Measurements from ENCODE around the gene FHOD3. TPM values are rescaled to one million over a fixed set of nuclear protein-coding genes. Genes with fewer than 3 reads are reported as not detected.

The FHOD3 gene
- total RNA-seq, 1 donor from 2014 or later, result 5.6 TPM

DNA sequence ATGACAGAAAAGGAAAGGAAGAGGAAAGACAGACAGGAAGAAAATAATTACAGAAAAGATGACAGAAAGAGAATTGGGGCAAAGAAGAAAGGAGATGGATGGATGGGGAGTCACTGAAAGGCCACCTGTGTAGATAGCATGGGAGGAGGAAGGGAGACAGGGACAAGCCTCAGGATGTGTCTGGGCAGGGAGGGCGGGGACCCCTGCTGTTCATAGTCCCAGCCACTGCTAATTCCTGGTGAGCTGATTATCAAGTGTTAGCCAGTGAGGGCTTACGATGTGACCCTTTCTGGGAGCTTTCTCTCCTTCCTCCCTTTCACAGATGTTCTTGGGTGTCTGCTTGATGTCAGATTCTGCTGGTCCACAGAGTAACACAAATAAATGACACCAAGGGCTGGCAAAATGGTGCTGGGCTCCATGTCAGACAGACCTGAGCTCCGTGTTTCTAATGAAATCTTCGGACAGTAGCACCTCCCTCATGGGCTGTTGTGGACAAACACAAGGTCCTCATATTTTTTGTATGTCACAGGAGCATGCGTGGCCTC lies 13.6 kb downstream of the FHOD3 start:
- Histone ChIP-seq H3K4me3 (no peak overlapping the region), H3K27me3 (no peaks in the 10 kb centered on the region), H3K9me3 (no peaks in the 10 kb centered on the region), H3K27ac (no peak overlapping the region), H3K36me3 (no peaks in the 10 kb centered on the region), H3K4me1 (no peaks in the 10 kb centered on the region)
- intact Hi-C loops (cut with DNase I), result no loop called here
- peak; percentile 22 to 71 for DNase-seq (ENCODE audit: extremely low spot score in 2 of 2)
- TF ChIP-seq, protein P1, sequence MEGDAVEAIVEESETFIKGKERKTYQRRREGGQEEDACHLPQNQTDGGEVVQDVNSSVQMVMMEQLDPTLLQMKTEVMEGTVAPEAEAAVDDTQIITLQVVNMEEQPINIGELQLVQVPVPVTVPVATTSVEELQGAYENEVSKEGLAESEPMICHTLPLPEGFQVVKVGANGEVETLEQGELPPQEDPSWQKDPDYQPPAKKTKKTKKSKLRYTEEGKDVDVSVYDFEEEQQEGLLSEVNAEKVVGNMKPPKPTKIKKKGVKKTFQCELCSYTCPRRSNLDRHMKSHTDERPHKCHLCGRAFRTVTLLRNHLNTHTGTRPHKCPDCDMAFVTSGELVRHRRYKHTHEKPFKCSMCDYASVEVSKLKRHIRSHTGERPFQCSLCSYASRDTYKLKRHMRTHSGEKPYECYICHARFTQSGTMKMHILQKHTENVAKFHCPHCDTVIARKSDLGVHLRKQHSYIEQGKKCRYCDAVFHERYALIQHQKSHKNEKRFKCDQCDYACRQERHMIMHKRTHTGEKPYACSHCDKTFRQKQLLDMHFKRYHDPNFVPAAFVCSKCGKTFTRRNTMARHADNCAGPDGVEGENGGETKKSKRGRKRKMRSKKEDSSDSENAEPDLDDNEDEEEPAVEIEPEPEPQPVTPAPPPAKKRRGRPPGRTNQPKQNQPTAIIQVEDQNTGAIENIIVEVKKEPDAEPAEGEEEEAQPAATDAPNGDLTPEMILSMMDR (IDR thresholded peaks at IDR 0.05), result no peak
- no peak for TF ChIP-seq POLR2AphosphoS5 (IDR thresholded peaks at IDR 0.05; ENCODE audit: insufficient read depth in 1 of 2, low read depth in 1 of 2)
- no peak for TF ChIP-seq POLR2A (IDR thresholded peaks at IDR 0.05)

DNA sequence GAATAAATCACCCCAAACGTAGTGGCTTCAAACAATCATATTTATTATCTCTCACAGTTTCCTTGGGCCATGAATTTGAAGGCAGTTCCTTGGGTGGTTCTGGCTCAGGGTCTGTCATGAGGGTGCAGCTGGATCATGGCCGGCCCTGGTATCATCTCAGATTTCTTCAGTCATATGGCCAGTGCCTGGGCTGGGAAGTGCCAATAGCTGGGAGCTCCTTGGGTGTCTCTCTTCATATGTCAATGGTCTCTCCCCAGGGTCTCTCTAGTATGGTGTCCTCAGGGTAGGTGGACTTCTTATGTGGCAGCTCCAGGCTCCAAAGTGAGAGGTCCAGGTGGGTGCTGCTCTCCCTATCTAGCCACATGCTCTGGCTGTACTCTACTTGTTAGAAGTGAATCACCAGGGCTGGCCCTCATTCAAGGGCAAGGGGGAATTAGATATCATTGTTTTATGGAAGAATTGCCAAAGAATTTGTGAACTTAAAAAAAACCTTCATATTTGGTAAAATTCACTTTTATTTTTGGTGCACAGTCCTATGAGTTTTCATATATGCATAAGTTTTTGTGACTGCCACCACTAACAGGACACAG lies 15.4 kb downstream of the FHOD3 start:
- H3K27me3 ChIP-seq, result no peaks in the 10 kb centered on the region
- H3K36me3 ChIP-seq, result no peaks in the 10 kb centered on the region
- TF ChIP-seq POLR2AphosphoS5 (IDR thresholded peaks at IDR 0.05; ENCODE audit: insufficient read depth in 1 of 2, low read depth in 1 of 2) (no peak), POLR2A (IDR thresholded peaks at IDR 0.05) (no peak)
- TF ChIP-seq, protein P1 (IDR thresholded peaks at IDR 0.05), result no peak
- peak; percentile 37 to 76 for DNase-seq (ENCODE audit: extremely low spot score in 2 of 2)
- H3K27ac ChIP-seq, result no peak overlapping the region
- intact Hi-C loops (cut with DNase I), result no loop called here
- H3K4me1 ChIP-seq, result no peaks in the 10 kb centered on the region
- no peaks in the 10 kb centered on the region for H3K9me3 ChIP-seq
- H3K4me3 ChIP-seq, result no peak overlapping the region

DNA sequence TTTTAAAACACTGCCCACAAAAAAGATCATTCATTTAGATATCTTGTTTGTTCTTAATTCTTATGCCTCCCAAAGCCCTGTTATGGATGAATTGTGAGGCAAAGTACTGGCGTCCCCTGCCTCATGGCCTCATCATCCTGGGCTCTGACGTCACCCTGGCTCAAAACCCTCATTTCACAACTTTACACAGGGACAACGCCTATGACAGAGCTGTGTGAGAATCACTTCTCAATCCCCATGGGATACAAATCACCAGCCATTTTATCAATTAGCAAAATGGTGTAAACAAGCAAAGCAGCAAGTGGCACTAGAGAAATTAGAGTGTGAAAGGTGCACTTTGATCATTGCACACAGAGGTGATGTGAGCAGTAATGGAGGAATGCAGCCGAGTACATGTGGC lies 16.6 kb downstream of the FHOD3 start:
- TF ChIP-seq POLR2A (IDR thresholded peaks at IDR 0.05) (no peak), POLR2AphosphoS5 (IDR thresholded peaks at IDR 0.05; ENCODE audit: insufficient read depth in 1 of 2, low read depth in 1 of 2) (no peak)
- TF ChIP-seq, protein P1 (IDR thresholded peaks at IDR 0.05), result no peak
- intact Hi-C loops (cut with DNase I), result no loop called here
- peak; percentile 67 to 80 for DNase-seq (ENCODE audit: extremely low spot score in 2 of 2)

DNA sequence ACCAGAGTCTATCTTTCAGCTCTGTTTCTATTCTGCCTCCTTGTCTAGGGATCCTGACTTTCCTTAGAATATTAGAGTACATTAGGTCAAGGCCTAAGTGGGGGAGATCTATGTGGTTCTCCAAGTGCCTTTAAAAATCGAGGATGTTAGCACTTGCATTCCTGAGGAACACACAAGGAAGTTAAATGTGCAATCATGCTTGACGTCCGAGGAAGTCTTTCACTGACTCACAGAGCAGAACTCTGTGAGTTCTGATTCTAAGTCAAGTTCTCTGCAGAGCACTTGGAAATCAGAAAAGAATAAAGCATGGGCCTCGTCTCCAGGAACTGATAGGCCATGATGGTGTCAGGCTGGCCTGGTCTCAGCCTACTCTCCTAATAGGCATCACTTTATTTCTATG lies 17.2 kb downstream of the FHOD3 start:
- H3K36me3 ChIP-seq, result no peaks in the 10 kb centered on the region
- no peak overlapping the region for H3K4me3 ChIP-seq
- H3K27me3 ChIP-seq, result no peaks in the 10 kb centered on the region
- DNase-seq (ENCODE audit: extremely low spot score in 2 of 2), result peak in 1 of 2 donors; percentile 70
- H3K9me3 ChIP-seq, result no peaks in the 10 kb centered on the region
- intact Hi-C loops (cut with DNase I), result no loop called here
- H3K27ac ChIP-seq, result no peak overlapping the region
- H3K4me1 ChIP-seq, result no peaks in the 10 kb centered on the region
- TF ChIP-seq POLR2A (IDR thresholded peaks at IDR 0.05) (no peak), POLR2AphosphoS5 (IDR thresholded peaks at IDR 0.05; ENCODE audit: insufficient read depth in 1 of 2, low read depth in 1 of 2) (no peak)
- TF ChIP-seq, protein P1 (IDR thresholded peaks at IDR 0.05), result no peak

More for the DNA sequence above, 16.6 kb downstream of the FHOD3 start:
- no peak overlapping the region for H3K27ac ChIP-seq
- no peaks in the 10 kb centered on the region for H3K27me3 ChIP-seq
- no peaks in the 10 kb centered on the region for H3K36me3 ChIP-seq
- H3K4me1 ChIP-seq, result no peaks in the 10 kb centered on the region
- H3K9me3 ChIP-seq, result no peaks in the 10 kb centered on the region
- no peak overlapping the region for H3K4me3 ChIP-seq

DNA sequence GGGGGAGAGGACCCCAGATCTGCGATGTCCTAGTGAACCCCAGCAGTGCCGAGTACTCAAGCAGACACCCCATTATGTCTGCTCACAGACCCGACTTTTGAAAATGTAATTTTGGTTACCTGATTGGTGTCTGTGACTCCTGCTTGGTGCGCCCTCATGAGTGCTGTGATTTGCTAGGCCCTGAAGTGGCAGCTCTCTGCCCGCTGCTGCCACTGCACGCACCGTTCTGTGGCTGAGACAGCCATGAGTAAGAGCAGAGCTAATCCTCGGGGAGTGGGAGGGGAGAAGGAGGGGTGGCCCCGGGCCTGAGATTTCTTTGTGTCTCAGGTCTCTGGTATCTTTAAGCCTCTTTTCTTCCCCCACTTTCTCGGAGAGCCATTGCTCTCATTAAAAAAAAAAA lies 18.2 kb downstream of the FHOD3 start:
- no peak overlapping the region for H3K27ac ChIP-seq
- no peaks in the 10 kb centered on the region for H3K36me3 ChIP-seq
- no peak overlapping the region for H3K4me3 ChIP-seq
- H3K4me1 ChIP-seq, result no peaks in the 10 kb centered on the region
- no peak for TF ChIP-seq POLR2A (IDR thresholded peaks at IDR 0.05)
- no peak for TF ChIP-seq POLR2AphosphoS5 (IDR thresholded peaks at IDR 0.05; ENCODE audit: insufficient read depth in 1 of 2, low read depth in 1 of 2)
- TF ChIP-seq, protein P1 (IDR thresholded peaks at IDR 0.05), result no peak
- intact Hi-C loops (cut with DNase I), result no loop called here
- H3K9me3 ChIP-seq, result no peaks in the 10 kb centered on the region
- H3K27me3 ChIP-seq, result no peaks in the 10 kb centered on the region
- DNase-seq (ENCODE audit: extremely low spot score in 2 of 2), result peak; percentile 54 to 55
